Smooth muscle cell (in vitro differentiated cells): ENCODE measurements around the gene KRT76. TPM values are rescaled to one million over a fixed set of nuclear protein-coding genes. Genes with fewer than 3 reads are reported as not detected.

Experiments
- DNase-seq: peaks from one replicate; lab custom pipeline; 2025; ENCODE audit not compliant: unreplicated experiment; lab: John Stamatoyannopoulos, UW
- H2AFZ ChIP-seq: fragments of 200-600 bp; sonication (generic); 2 replicates; pipeline ENCODE4 v1.6.0; 2016; ENCODE audit warnings: antibody characterized with exemption, low read depth, mild to moderate bottlenecking
- H3F3A ChIP-seq: fragments of 200-600 bp; sonication (generic); 2 replicates; pipeline ENCODE4 v1.6.0; 2017; ENCODE audit warnings: antibody characterized with exemption, low read depth
- H3K27ac ChIP-seq: fragments of 200-600 bp; sonication (generic); 2 replicates; pipeline ENCODE4 v1.5.1; 2016; ENCODE audit warnings: low read depth, mild to moderate bottlenecking
- H3K27me3 ChIP-seq: fragments of 200-600 bp; sonication (generic); 2 replicates; pipeline ENCODE4 v1.6.1; 2016; ENCODE audit warnings: low read depth, mild to moderate bottlenecking
- H3K36me3 ChIP-seq: fragments of 200-600 bp; sonication (generic); 2 replicates; pipeline ENCODE4 v1.5.1; 2016; ENCODE audit warnings: low read depth
- H3K4me1 ChIP-seq: fragments of 200-600 bp; sonication (generic); 2 replicates; pipeline ENCODE4 v1.5.1; 2016; ENCODE audit warnings: low read depth
- H3K4me2 ChIP-seq: fragments of 200-600 bp; sonication (generic); 2 replicates; pipeline ENCODE4 v1.6.0; 2016; ENCODE audit warnings: mild to moderate bottlenecking
- H3K4me3 ChIP-seq: fragments of 200-600 bp; sonication (generic); 2 replicates; pipeline ENCODE4 v1.5.1; 2016; ENCODE audit warnings: mild to moderate bottlenecking
- H3K79me2 ChIP-seq: fragments of 200-600 bp; sonication (generic); 2 replicates; pipeline ENCODE4 v1.6.0; 2016; ENCODE audit warnings: low read depth, mild to moderate bottlenecking
- H3K9ac ChIP-seq: fragments of 200-600 bp; sonication (generic); 2 replicates; pipeline ENCODE4 v1.6.0; 2016; ENCODE audit warnings: low read depth
- H3K9me3 ChIP-seq: fragments of 200-600 bp; sonication (generic); replicated peaks from 2 replicates; pipeline ENCODE4 v1.5.1; 2016; ENCODE audit warnings: low read depth
- H4K20me1 ChIP-seq: fragments of 200-600 bp; sonication (generic); 2 replicates; pipeline ENCODE4 v1.6.0; 2016; ENCODE audit warnings: low read depth
- CTCF ChIP-seq: fragments of 200-600 bp; sonication (generic); IDR thresholded peaks from 2 replicates; pipeline ENCODE4 v1.5.1; 2017; ENCODE audit warnings: borderline replicate concordance, mild to moderate bottlenecking, antibody characterized with exemption; ENCODE audit not compliant: insufficient read depth, poor library complexity, severe bottlenecking
- WGBS: methylation state at CpG from one replicate; pipeline ENCODE4 v1.1.7; 2016; ENCODE audit warnings: low lambda C conversion rate; 5-methylcytosine and 5-hydroxymethylcytosine counted together
- polyA plus RNA-seq: library from polyadenylated mRNA; unstranded; fragments of >200 nt; fragmentation: Nextera tagmentation; extraction: Ambion mirVana; gene quantifications from 2 replicates; pipeline ENCODE4 v1.2.1, GENCODE V29; 2016
- total RNA-seq: library from RNA; depleted of rRNA; stranded (reverse); fragments of >200 nt; gene quantifications from 2 replicates; pipeline ENCODE4 v1.2.3, GENCODE V29; 2014

KRT76 gene
- total and polyA plus RNA-seq, 2 experiments from 2014 or later: not detected

- H3K36me3 ChIP-seq: no peaks in the 10 kb centered on the region
- no peaks in the 10 kb centered on the region for H3F3A ChIP-seq
- no peaks in the 10 kb centered on the region for H3K79me2 ChIP-seq
- H3K4me3 ChIP-seq: no peak overlapping the region
- TF ChIP-seq CTCF: no peak
- 89% methylated on average over 4 of the region's 4 CpGs for WGBS
- no peaks in the 10 kb centered on the region for H3K4me1 ChIP-seq
- no peak overlapping the region for H3K4me2 ChIP-seq
- H3K27ac ChIP-seq: no peak overlapping the region
- H3K27me3 ChIP-seq: peaks cover 35% of the 10 kb centered on the region
- no peak overlapping the region for H2AFZ ChIP-seq
- DNase-seq: no peak
- no peaks in the 10 kb centered on the region for H4K20me1 ChIP-seq
- H3K9ac ChIP-seq: no peak overlapping the region
- H3K9me3 ChIP-seq: no peaks in the 10 kb centered on the region
Measured at GRCh38 chr12:52772188-52772587, 5.0 kb downstream of the KRT76 start.

- DNase-seq: no peak
- Histone ChIP-seq H3K4me2 (no peak overlapping the region), H3F3A (no peaks in the 10 kb centered on the region), H4K20me1 (no peaks in the 10 kb centered on the region), H3K4me3 (no peak overlapping the region), H2AFZ (no peak overlapping the region), H3K4me1 (no peaks in the 10 kb centered on the region), H3K27ac (no peak overlapping the region), H3K9me3 (no peaks in the 10 kb centered on the region), H3K9ac (no peak overlapping the region), H3K36me3 (no peaks in the 10 kb centered on the region), H3K27me3 (peaks cover 35% of the 10 kb centered on the region), H3K79me2 (no peaks in the 10 kb centered on the region)
- 89% methylated on average over 4 of the region's 4 CpGs for WGBS
- TF ChIP-seq CTCF: no peak
Measured at GRCh38 chr12:52771505-52771904, 5.6 kb downstream of the KRT76 start.

DNA sequence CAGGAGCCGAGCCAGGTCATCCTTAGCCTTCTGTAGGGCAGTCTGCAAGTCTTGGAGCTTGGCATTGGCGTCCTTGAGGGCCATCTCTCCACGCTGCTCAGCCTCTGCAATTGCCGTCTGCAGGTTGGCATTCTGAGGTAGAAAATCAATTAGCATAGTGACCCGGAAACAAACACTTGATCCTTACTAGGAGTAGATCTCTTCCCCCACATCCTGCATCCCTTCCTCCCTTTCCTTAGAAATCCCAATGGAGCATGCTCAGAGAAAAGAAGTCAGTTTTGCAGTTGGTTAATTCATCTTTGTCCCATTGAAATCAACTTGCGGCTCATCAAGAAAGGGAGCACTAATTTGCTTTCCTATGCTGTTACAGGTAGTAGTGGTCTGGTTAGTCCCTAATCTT, 6.1 kb downstream of the KRT76 start:
- DNase-seq: no peak
- no peak overlapping the region for H2AFZ ChIP-seq
- no peak overlapping the region for H3K27ac ChIP-seq
- no peaks in the 10 kb centered on the region for H3K36me3 ChIP-seq
- peaks cover 32% of the 10 kb centered on the region for H3K27me3 ChIP-seq
- H3K4me1 ChIP-seq: no peaks in the 10 kb centered on the region
- no peak overlapping the region for H3K4me2 ChIP-seq
- no peaks in the 10 kb centered on the region for H3F3A ChIP-seq
- 88% methylated on average over 6 of the region's 6 CpGs for WGBS
- no peak overlapping the region for H3K4me3 ChIP-seq
- no peaks in the 10 kb centered on the region for H4K20me1 ChIP-seq
- no peaks in the 10 kb centered on the region for H3K79me2 ChIP-seq
- no peaks in the 10 kb centered on the region for H3K9me3 ChIP-seq
- no peak for TF ChIP-seq CTCF
- no peak overlapping the region for H3K9ac ChIP-seq

DNA sequence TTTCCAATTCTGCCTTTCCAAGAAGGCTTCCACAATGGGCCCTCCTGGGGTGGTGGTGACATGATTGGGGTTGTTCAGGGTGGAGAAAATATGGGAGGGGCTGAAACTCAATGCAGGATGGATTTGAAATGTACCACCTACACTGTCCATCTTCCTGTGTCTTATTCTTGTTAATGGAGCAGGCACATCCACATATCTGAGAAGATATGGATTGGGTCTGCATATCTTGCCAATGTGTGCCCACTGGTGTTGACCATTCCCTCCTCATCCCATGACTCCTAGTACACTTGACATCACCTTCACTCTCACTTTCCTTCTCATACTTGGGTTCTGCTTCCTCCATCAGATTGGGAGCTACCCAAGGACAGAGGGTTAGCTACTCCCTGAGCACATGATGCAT, 7.2 kb downstream of the KRT76 start:
- Histone ChIP-seq H3K27ac (no peak overlapping the region), H3K4me3 (no peak overlapping the region), H3K4me1 (no peaks in the 10 kb centered on the region), H3K9ac (no peak overlapping the region), H3K79me2 (no peaks in the 10 kb centered on the region), H3K27me3 (peaks cover 20% of the 10 kb centered on the region), H2AFZ (no peak overlapping the region), H3K36me3 (no peaks in the 10 kb centered on the region), H3K4me2 (no peak overlapping the region), H4K20me1 (no peaks in the 10 kb centered on the region), H3F3A (no peaks in the 10 kb centered on the region), H3K9me3 (no peaks in the 10 kb centered on the region)
- DNase-seq: no peak
- no peak for TF ChIP-seq CTCF
